GM12892 (cell line): ENCODE data around the gene DOCK7.
"Not testable (repeated sequence)": the region's sequence is repeated elsewhere in the genome, so short reads cannot be mapped to it uniquely, and the experiment has no call there.

ENCODE experiments used
- DNase-seq: peaks from one replicate; pipeline ENCODE4 v3.0.0; 2011; ENCODE audit not compliant: insufficient read length
- FAIRE-seq: peaks from 2 replicates; lab custom pipeline; 2011; peaks lifted over from hg19 to GRCh38; lab: Jason Lieb, UNC
- POLR2A ChIP-seq: IDR thresholded peaks from 2 replicates; pipeline ENCODE4 v1.6.1; 2011; ENCODE audit warnings: low read depth, low read length, control low read depth
- POLR2AphosphoS5 ChIP-seq: IDR thresholded peaks from 2 replicates; pipeline ENCODE4 v1.6.1; 2011; ENCODE audit warnings: low read depth, low read length, control low read depth
- TAF1 ChIP-seq: IDR thresholded peaks from 2 replicates; pipeline ENCODE4 v1.6.1; 2011; ENCODE audit warnings: low read depth, mild to moderate bottlenecking, control low read depth, low read length, borderline replicate concordance

The DOCK7 gene

GRCh38 chr1:62597281-62597680 is 90.9 kb downstream of the DOCK7 start, which contains the start of gene ANGPTL3:
ANGPTL3 (plus strand) TSS chr1:62597520; CDS start chr1:62597567, 47 bp downstream.
- DNase-seq (no peak), FAIRE-seq (no peak)
- TF ChIP-seq POLR2AphosphoS5 (no peak), POLR2A (no peak), TAF1 (no peak)

- no peak for TF ChIP-seq POLR2AphosphoS5
- no peak for TF ChIP-seq TAF1
- TF ChIP-seq POLR2A = no peak
- DNase-seq (no peak), FAIRE-seq (no peak)
Observed at GRCh38 chr1:62595647-62596046, 92.5 kb downstream of the DOCK7 start.

DNA sequence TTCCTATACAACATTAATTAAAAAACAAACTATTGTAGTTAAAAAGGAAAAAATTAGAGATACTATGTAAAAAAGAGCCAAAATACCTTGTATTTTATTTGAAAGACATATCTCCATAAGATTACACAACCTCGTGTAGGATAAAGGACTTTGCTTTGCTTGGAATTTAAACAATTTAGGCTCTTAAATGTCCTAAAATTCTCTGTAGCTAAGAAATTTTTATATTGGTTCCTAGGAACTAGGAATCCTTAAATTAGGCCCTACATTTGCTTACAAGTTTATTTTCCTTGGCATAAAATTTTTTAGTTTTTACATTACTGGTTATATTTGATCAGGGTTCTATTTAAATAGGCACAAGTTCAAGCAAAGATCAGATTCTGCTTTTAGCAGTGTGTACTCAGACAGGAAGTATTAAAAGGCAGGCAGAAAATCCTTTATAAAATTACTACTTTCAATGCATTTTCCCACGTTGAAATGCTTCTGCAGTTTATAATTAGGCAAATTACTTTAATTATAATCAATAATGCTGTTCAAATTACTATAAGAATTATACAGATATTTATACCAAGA is 94.3 kb downstream of the DOCK7 start:
- FAIRE-seq (no peak), DNase-seq (no peak)
- TF ChIP-seq POLR2A (no peak), TAF1 (no peak), POLR2AphosphoS5 (no peak)

DNA sequence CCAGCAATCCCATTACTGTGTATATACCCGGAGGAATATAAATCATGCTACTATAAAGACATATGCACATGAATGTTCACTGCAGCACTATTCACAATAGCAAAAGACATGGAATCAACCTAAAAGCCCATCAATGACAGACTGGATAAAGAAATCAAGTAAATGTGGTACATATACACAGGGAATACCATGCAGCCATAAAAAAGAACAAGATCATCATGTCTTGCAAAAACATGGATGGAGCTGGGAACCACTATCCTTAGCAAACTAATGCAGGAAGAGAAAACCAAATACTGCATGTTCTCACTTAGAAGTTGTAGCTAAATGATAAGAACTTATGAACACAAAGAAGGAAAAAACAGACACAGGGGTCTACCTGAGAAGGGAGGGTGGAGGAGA is 97.2 kb downstream of the DOCK7 start:
- no peak for FAIRE-seq
- DNase-seq = no peak
- TF ChIP-seq POLR2AphosphoS5 = no peak
- TF ChIP-seq POLR2A = no peak
- no peak for TF ChIP-seq TAF1

- TF ChIP-seq POLR2A = no peak
- TF ChIP-seq POLR2AphosphoS5 = no peak
- no peak for TF ChIP-seq TAF1
- no peak for FAIRE-seq
Observed at GRCh38 chr1:62590255-62590969, 97.8 kb downstream of the DOCK7 start.

DNA sequence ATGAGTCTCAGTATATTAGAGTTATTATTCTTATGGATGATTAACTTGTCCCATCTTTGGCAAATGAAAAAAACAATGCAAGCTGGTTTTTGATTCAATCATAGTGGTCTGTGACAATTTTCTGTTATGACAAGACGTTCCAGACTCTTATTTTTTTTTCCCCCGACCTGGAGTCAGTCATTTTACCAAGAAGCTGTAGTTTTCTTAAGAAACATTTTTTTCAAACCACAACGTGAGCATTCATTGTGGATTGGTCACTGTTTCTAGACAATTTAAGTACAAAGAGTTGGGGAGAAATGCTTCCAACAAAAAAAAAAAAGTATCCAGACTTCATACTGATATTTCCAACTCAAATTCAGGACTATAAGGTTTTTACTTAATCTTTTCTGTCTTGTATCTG is 98.9 kb downstream of the DOCK7 start:
- FAIRE-seq (no peak), DNase-seq (no peak)
- TF ChIP-seq TAF1 = no peak
- TF ChIP-seq POLR2AphosphoS5 = no peak

More at GRCh38 chr1:62590255-62590969, 97.8 kb downstream of the DOCK7 start:
- no peak for DNase-seq

- FAIRE-seq (no peak), DNase-seq (no peak)
- TF ChIP-seq POLR2AphosphoS5 = no peak
- TF ChIP-seq POLR2A = no peak
- TF ChIP-seq TAF1 = no peak
Observed at GRCh38 chr1:62588000-62588399, 100.2 kb downstream of the DOCK7 start.

DNA sequence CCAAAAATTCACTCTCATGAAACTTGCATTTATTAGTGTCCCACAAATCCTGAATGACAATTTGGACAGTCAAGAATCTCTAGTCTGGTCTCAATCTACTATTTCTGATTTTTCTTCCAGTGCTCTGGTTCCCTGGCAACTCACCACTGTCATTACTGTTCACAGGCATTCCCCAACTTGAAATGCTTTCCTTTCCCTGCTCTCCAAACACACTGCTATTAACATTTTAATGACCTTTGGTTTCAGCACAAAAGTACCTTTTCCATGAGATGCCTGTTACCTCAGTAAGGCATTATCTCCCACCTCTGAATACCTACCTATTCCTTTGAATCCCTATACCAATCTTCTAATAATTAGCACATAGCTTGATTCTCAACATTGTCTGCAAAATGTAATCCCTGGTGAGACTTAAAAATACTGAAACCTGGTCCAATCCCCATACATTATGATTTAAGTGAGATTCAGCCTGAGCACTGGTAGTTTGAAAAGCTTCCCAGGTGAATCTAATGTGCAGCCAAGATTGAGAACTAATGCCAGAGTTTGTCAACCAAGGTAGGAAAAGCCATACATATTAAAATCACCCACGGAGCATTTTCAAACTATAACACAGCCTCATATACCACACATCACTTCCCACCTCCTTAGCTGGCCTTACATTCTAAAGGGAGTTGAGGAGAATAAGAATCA is 102.6 kb downstream of the DOCK7 start:
- no peak for FAIRE-seq
- TF ChIP-seq POLR2A = no peak
- TF ChIP-seq POLR2AphosphoS5 = no peak
- no peak for TF ChIP-seq TAF1
- no peak for DNase-seq

- no peak for FAIRE-seq
- no peak for DNase-seq
- TF ChIP-seq POLR2AphosphoS5 (no peak), TAF1 (no peak), POLR2A (no peak)
Observed at GRCh38 chr1:62573675-62574074, 114.5 kb downstream of the DOCK7 start.

- DNase-seq (no peak), FAIRE-seq (no peak)
- no peak for TF ChIP-seq TAF1
- TF ChIP-seq POLR2A = no peak
- no peak for TF ChIP-seq POLR2AphosphoS5
Observed at GRCh38 chr1:62572476-62572875, 115.7 kb downstream of the DOCK7 start.

- not testable (repeated sequence) for FAIRE-seq
Observed at GRCh38 chr1:62571517-62571916, 116.7 kb downstream of the DOCK7 start.

DNA sequence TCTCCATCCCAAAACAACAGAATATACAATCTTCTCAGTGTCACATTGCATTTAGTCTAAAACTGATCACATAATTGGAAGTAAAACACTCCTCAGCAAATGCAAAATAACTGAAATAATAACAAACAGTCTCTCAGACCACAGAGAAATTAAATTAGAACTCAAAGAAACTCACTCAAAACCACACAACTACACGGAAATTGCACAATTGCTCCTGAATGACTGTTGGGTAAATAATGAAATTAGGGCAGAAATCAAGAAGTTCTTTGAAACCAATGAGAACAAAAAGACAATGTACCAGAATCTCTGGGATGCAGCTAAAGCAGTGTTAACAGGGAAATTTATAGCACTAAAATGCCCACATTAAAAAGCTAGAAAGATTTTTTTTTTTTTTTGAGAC is 120.3 kb downstream of the DOCK7 start:
- not testable (repeated sequence) for FAIRE-seq, DNase-seq

More at GRCh38 chr1:62571517-62571916, 116.7 kb downstream of the DOCK7 start:
- DNase-seq = not testable (repeated sequence)

GRCh38 chr1:62567182-62567581 is 121.0 kb downstream of the DOCK7 start:
- not testable (repeated sequence) for FAIRE-seq, DNase-seq
